HG03064 (cell line): Measurements from ENCODE around the gene SDSL.

Experiments used
- ATAC-seq: cut with Tn5 transposase; IDR thresholded peaks from one replicate; pipeline ENCODE4 v1.9.1; 2021; ENCODE audit warnings: low read depth; ENCODE audit not compliant: unreplicated experiment

SDSL gene

DNA sequence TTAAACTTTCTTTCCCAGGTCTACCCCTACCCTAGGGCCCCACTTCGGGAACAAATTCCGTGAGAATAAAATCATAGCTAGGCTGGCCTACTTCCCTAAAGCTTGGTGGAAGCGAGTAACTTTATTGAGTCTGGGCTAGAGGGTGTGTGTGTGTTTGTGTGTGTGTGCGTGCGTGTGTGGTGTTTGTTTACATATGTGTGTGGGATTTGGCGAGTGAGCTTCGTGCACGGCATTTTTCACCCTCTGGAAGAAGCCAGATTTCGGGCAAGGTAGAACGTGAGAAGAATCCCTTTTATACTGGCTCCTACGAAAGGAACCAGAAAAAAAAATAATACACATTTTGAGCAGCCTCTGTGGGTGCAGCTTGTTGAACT, 57.0 kb downstream of the SDSL start:
- ATAC-seq = no peak

DNA sequence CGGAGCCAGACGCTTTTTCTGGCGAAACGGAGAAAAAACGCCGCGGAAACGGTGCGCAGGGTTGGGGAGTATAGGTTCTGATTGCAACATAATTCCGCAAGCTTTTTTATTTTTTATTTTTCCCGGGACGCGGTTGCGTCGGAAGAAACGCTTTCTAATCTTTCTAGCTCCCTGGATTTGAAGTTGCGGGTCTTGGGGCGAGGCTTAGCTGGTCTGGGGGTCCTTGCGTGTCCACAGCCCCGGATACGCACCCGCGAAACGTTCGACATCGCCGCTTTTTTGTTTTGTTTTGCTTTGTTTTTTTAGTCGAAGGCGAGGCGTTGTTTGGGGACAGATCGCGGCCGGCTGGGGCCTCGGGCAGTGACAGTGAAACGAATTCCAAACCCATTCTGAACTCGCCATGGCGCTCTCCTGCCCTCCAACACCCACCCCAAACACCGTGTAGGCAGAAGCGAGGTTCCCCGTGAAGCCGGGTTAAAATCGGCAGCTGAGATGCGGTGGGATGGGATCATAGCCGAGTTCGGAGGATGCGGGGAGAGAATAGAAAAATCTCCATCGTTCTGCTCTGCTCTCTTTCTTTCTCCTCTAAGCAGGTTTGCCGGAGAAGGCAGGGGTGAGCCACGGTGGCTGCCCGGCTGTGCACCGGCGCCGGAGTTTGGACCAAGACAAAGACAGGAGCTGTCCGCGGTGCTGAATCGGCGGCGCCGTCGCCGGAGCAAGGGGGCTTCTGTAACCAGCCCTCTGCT, 57.6 kb downstream of the SDSL start:
- no peak for ATAC-seq

DNA sequence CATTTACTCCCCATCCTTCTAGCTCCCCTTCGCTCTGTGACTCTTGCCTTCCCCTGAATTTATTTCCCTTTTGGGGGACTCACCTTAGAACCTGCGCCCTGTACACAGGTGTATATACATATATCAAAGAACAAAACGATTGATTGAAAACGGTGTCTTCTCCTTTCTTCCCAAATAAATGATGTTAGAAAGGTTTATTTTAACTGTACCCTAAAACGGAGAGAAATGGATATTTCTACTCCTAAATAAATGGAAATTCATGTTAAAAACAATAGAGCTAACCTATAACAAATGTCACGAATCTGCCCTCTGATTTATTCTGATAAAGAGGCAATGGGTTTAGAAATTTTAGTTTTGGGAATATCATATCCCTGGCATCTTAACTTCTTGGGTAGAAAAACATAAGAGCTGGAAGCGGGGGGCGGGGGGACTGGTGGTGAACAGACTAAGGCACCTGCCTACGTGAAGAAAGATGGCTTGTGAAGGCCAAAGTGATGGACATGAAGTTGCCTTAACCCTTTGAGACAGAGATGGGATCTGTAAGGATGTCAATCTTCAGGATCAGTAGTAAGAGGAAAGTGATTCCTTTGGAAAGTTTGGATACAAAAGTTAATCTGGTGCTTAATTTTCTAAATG, 58.3 kb downstream of the SDSL start:
- no peak for ATAC-seq

DNA sequence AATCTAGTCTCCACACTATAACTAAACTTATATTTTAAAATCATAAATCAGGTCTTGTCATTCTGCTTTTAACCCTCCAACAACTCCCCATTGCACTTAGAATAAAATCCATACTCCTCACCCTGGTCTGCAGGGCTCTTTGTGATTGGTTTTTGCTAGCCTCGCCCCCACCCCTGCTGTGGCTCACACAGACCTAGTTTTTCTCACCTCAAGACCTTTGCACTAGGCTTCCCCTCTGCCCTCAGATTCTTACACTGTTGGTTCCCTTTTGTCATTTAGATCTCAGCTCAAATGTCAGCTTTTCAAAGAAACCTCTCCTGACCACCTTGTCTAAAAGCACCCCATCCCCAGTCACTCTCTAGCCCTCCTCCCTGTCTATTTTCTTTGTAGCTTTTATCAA, 60.2 kb downstream of the SDSL start:
- ATAC-seq = no peak

DNA sequence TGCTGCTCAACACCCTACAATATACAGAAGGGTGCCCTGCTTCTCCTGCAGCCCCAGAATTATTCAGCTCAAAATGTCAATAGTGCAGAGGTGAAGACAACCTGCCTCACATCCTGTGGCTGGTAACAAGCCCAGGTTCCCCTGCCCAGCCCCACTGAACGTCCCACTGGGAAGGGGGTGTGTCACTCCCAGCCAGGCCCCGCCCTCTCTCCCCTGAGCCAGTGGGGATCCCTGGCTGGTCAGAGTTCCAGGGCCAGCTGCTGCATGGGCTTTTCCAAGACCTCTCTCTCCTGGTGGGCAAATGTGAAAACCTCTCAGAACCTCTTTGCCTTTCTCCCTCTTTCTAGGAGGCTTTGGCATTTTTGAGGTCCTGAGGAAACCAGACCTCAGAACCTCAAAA, 63.1 kb downstream of the SDSL start:
- no peak for ATAC-seq

DNA sequence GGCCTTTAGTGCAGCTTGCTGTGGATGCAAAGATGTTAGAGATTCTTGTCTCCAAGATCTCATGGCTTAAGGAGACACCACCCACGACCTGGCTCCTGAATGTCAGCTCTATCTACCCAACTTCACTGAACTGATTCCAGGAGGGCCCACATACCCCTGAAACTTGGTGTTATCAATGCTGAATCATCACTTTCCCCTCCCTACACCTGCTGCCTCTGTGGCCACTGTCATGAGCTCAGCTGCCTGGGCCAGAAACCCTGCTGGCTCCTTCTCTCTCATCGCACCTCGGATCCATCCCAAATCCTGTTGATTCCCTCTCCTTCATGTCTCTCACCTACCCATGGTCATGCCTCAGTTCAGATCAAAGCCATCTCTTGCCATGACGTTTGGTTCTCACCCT, 64.5 kb downstream of the SDSL start:
- no peak for ATAC-seq
